H9 (cell line): Measurements from ENCODE around the gene DOCK7. TPM values are rescaled to one million over a fixed set of nuclear protein-coding genes. Genes with fewer than 3 reads are reported as not detected.

Experiments
- DNase-seq: peaks from one replicate; pipeline ENCODE4 v3.0.0-alpha.2; 2017
- H2AFZ ChIP-seq: one replicate; pipeline ENCODE4 v1.6.1; 2013; ENCODE audit warnings: mild to moderate bottlenecking, low read length, control low read depth, moderate library complexity
- H2AK5ac ChIP-seq: 2 replicates; pipeline ENCODE4 v1.6.1; 2013; ENCODE audit warnings: low read length, control low read depth, mixed read lengths; ENCODE audit not compliant: insufficient read length
- H2BK120ac ChIP-seq: one replicate; pipeline ENCODE4 v1.6.1; 2013; ENCODE audit warnings: low read depth, mild to moderate bottlenecking, low read length, control low read depth, inconsistent platforms; ENCODE audit not compliant: poor library complexity, severe bottlenecking
- H2BK12ac ChIP-seq: 2 replicates; pipeline ENCODE4 v1.6.1; 2013; ENCODE audit warnings: low read length, control low read depth, mixed read lengths, low read depth; ENCODE audit not compliant: insufficient read length
- H2BK15ac ChIP-seq: 2 replicates; pipeline ENCODE4 v1.6.1; 2013; ENCODE audit warnings: low read depth, low read length, control low read depth
- H2BK20ac ChIP-seq: one replicate; pipeline ENCODE4 v1.6.1; 2013; ENCODE audit warnings: low read depth, mild to moderate bottlenecking, low read length, control low read depth, inconsistent platforms; ENCODE audit not compliant: poor library complexity, severe bottlenecking
- H2BK5ac ChIP-seq: 2 replicates; pipeline ENCODE4 v1.6.1; 2013; ENCODE audit warnings: low read length, control low read depth, mixed read lengths; ENCODE audit not compliant: insufficient read length
- H3K14ac ChIP-seq: 2 replicates; pipeline ENCODE4 v1.6.1; 2013; ENCODE audit warnings: low read length, control low read depth; ENCODE audit not compliant: insufficient read depth
- H3K18ac ChIP-seq: 2 replicates; pipeline ENCODE4 v1.6.1; 2013; ENCODE audit warnings: low read depth, mild to moderate bottlenecking, mixed read lengths, low read length, control low read depth; ENCODE audit not compliant: insufficient read length
- H3K23ac ChIP-seq: 2 replicates; pipeline ENCODE4 v1.6.1; 2013; ENCODE audit warnings: low read length, control low read depth, mixed read lengths, low read depth; ENCODE audit not compliant: insufficient read length
- H3K23me2 ChIP-seq: 2 replicates; pipeline ENCODE4 v1.6.1; 2013; ENCODE audit warnings: low read depth, mild to moderate bottlenecking, mixed read lengths, low read length, control low read depth; ENCODE audit not compliant: insufficient read length, poor library complexity, severe bottlenecking
- H3K27ac ChIP-seq: 2 replicates; pipeline ENCODE4 v1.5.1; 2013; ENCODE audit warnings: low read length, control low read depth, mixed read lengths, low read depth; ENCODE audit not compliant: insufficient read length
- H3K27me3 ChIP-seq: 2 replicates; pipeline ENCODE4 v1.6.1; 2013; ENCODE audit warnings: low read length, control low read depth, inconsistent platforms; ENCODE audit not compliant: insufficient read depth
- H3K4ac ChIP-seq: 2 replicates; pipeline ENCODE4 v1.6.1; 2013; ENCODE audit warnings: low read depth, mild to moderate bottlenecking, control low read depth, inconsistent platforms, low read length, moderate library complexity
- H3K4me1 ChIP-seq: 2 replicates; pipeline ENCODE4 v1.6.1; 2013; ENCODE audit warnings: low read length, control low read depth, inconsistent platforms; ENCODE audit not compliant: insufficient read depth
- H3K4me2 ChIP-seq: 2 replicates; pipeline ENCODE4 v1.6.1; 2013; ENCODE audit warnings: low read length, control low read depth, mixed read lengths; ENCODE audit not compliant: insufficient read length, insufficient read depth
- H3K56ac ChIP-seq: 2 replicates; pipeline ENCODE4 v1.6.1; 2013; ENCODE audit warnings: low read depth, mild to moderate bottlenecking, mixed read lengths, low read length, control low read depth; ENCODE audit not compliant: insufficient read length
- H3K79me1 ChIP-seq: 2 replicates; pipeline ENCODE4 v1.6.1; 2013; ENCODE audit warnings: low read depth, mild to moderate bottlenecking, moderate library complexity, low read length, control low read depth, inconsistent platforms; ENCODE audit not compliant: insufficient read depth, poor library complexity, severe bottlenecking
- H3K79me2 ChIP-seq: 2 replicates; pipeline ENCODE4 v1.6.1; 2013; ENCODE audit warnings: low read length, control low read depth, inconsistent platforms; ENCODE audit not compliant: insufficient read depth
- H3K9ac ChIP-seq: 2 replicates; pipeline ENCODE4 v1.6.1; 2013; ENCODE audit warnings: low read length, control low read depth, mixed read lengths; ENCODE audit not compliant: insufficient read length; ENCODE audit errors: extremely low read depth
- H3K9me3 ChIP-seq: one replicate; pipeline ENCODE4 v1.6.1; 2013; ENCODE audit warnings: low read depth, low read length, inconsistent platforms; ENCODE audit not compliant: control insufficient read depth
- H3T11ph ChIP-seq: one replicate; pipeline ENCODE4 v1.6.1; 2013; ENCODE audit warnings: mild to moderate bottlenecking, low read length, control low read depth, inconsistent platforms
- H4K20me1 ChIP-seq: one replicate; pipeline ENCODE4 v1.6.1; 2013; ENCODE audit not compliant: control insufficient read depth, insufficient read length, insufficient read depth
- H4K5ac ChIP-seq: 2 replicates; pipeline ENCODE4 v1.6.1; 2013; ENCODE audit warnings: low read depth, mild to moderate bottlenecking, mixed read lengths, low read length, control low read depth; ENCODE audit not compliant: insufficient read length
- H4K8ac ChIP-seq: replicated peaks from 2 replicates; pipeline ENCODE4 v1.6.1; 2013; ENCODE audit warnings: low read length, control low read depth, mixed read lengths, low read depth; ENCODE audit not compliant: insufficient read length
- H4K91ac ChIP-seq: 2 replicates; pipeline ENCODE4 v1.6.1; 2013; ENCODE audit warnings: low read depth, mild to moderate bottlenecking, moderate library complexity, mixed read lengths, low read length, control low read depth; ENCODE audit not compliant: insufficient read length
- H3K27ac Mint-ChIP-seq, 3 experiments: 2 replicates in 2 of 3; 3 replicates in 1 of 3; pipeline ENCODE4 v1.8.0; 2020 to 2021; ENCODE audit warnings: mixed read lengths in 3 of 3, mild to moderate bottlenecking in 1 of 3, moderate library complexity in 1 of 3
- H3K27me3 Mint-ChIP-seq: 2 replicates; pipeline ENCODE4 v1.8.0; 2021; ENCODE audit warnings: low read depth, mild to moderate bottlenecking, moderate library complexity, mixed read lengths
- H3K36me3 Mint-ChIP-seq, 3 experiments: 2 replicates in 2 of 3; 3 replicates in 1 of 3; pipeline ENCODE4 v1.8.0; 2020 to 2021; ENCODE audit warnings: low read depth in 3 of 3, mixed read lengths in 3 of 3; ENCODE audit not compliant: insufficient read depth in 1 of 3
- H3K4me1 Mint-ChIP-seq, 2 experiments: 2 replicates each; pipeline ENCODE4 v1.8.0; 2020; ENCODE audit warnings: mixed read lengths in 2 of 2
- H3K4me3 Mint-ChIP-seq, 2 experiments: 2 replicates in 1 of 2; 3 replicates in 1 of 2; pipeline ENCODE4 v1.8.0; 2020 to 2021; ENCODE audit warnings: mild to moderate bottlenecking in 2 of 2, mixed read lengths in 2 of 2, moderate library complexity in 1 of 2
- H3K9me3 Mint-ChIP-seq, 2 experiments: 2 replicates in 1 of 2; 3 replicates in 1 of 2; pipeline ENCODE4 v1.8.0; 2020; ENCODE audit warnings: mild to moderate bottlenecking in 2 of 2, mixed read lengths in 2 of 2, moderate library complexity in 1 of 2
- CTCF ChIP-seq: fragments of 200-600 bp; sonication (generic); conservative IDR thresholded peaks from 3 replicates; pipeline ENCODE4 v1.8.0; 2021; ENCODE audit warnings: antibody characterized with exemption, mild to moderate bottlenecking
- WGBS: extraction: QIAGEN DNeasy Blood & Tissue Kit; methylation state at CpG from one replicate; pipeline ENCODE4 v1.1.7; 2013; ENCODE audit warnings: missing lambda C conversion rate, low lambda C conversion rate, mixed read lengths; ENCODE audit not compliant: insufficient read length; ENCODE audit errors: extremely low coverage; 5-methylcytosine and 5-hydroxymethylcytosine counted together
- total RNA-seq: library from RNA; stranded (reverse); gene quantifications from 2 replicates; pipeline ENCODE4 v1.2.1, GENCODE V29; 2021

DOCK7 gene
- total RNA-seq, 1 experiment from 2014 or later: 36.8 TPM

GRCh38 chr1:62589321-62589720 is 98.9 kb downstream of the DOCK7 start:
- Histone ChIP-seq H2BK15ac (no peak overlapping the region), H2AK5ac (no peak overlapping the region), H4K5ac (no peak overlapping the region), H3K9ac (no peak overlapping the region), H3T11ph (no peak overlapping the region), H3K56ac (no peak overlapping the region), H2BK120ac (no peak overlapping the region), H3K4me2 (no peak overlapping the region), H3K27me3 (no peaks in the 10 kb centered on the region), H4K91ac (no peak overlapping the region), H3K79me1 (no peaks in the 10 kb centered on the region), H3K9me3 (no peaks in the 10 kb centered on the region), H2BK12ac (no peak overlapping the region), H3K18ac (no peak overlapping the region), H4K20me1 (no peaks in the 10 kb centered on the region), H3K4ac (no peak overlapping the region), H3K27ac (no peak overlapping the region), H2BK5ac (no peak overlapping the region), H4K8ac (no peak overlapping the region), H3K4me1 (no peaks in the 10 kb centered on the region), H3K23me2 (no peaks in the 10 kb centered on the region), H3K14ac (no peak overlapping the region), H3K79me2 (no peaks in the 10 kb centered on the region), H2AFZ (no peak overlapping the region), H2BK20ac (no peak overlapping the region), H3K23ac (no peak overlapping the region)
- no peak overlapping the region for H3K4me3 Mint-ChIP-seq
- no peaks in the 10 kb centered on the region for H3K27me3 Mint-ChIP-seq
- peaks cover 0 to 4% (median 0%) of the 10 kb centered on the region in 3 experiments; a peak in 2 of 7 replicates for H3K36me3 Mint-ChIP-seq
- H3K27ac Mint-ChIP-seq: no peak overlapping the region
- no peak for TF ChIP-seq CTCF
- no peaks in the 10 kb centered on the region; a peak in 1 of 5 replicates for H3K9me3 Mint-ChIP-seq
- no CpG with 5 or more reads among the region's 3 CpGs for WGBS
- no peak for DNase-seq
- H3K4me1 Mint-ChIP-seq: peaks cover 22 to 27% of the 10 kb centered on the region in 2 experiments
